Hypothalamus (tissue), 51 donors: ENCODE data around the gene CYBRD1.

Experiments
- DNase-seq, 51 donors: peaks; one replicate each; lab custom pipeline; 2025; lab: John Stamatoyannopoulos, UW

CYBRD1 gene

GRCh38 chr2:171550613-171551012, 28.3 kb downstream of the CYBRD1 start:
- no peak for DNase-seq

- no peak for DNase-seq
Observed at GRCh38 chr2:171551836-171552235, 29.6 kb downstream of the CYBRD1 start.

DNA sequence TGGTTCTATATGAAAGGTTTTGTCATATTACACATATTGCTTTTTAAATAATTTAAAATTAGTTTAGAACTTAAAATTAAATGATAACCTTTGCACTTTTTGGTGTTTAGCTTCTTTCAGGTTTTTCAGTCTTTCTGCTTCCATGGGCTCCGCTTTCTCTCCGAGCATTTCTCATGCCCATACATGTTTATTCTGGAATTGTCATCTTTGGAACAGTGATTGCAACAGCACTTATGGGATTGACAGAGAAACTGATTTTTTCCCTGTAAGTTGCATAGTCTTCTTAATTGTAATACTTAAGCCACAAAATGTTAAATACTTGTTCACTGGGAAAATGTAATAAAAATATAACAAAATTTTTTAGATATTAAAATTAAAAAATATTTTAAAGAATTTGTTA, 31.0 kb downstream of the CYBRD1 start:
- DNase-seq = no peak

GRCh38 chr2:171553858-171554257, 31.6 kb downstream of the CYBRD1 start:
- DNase-seq = peak in 15 of 51 donors; percentile 1 to 26 (median 12)

GRCh38 chr2:171554991-171555615, 32.8 kb downstream of the CYBRD1 start:
- no peak for DNase-seq

DNA sequence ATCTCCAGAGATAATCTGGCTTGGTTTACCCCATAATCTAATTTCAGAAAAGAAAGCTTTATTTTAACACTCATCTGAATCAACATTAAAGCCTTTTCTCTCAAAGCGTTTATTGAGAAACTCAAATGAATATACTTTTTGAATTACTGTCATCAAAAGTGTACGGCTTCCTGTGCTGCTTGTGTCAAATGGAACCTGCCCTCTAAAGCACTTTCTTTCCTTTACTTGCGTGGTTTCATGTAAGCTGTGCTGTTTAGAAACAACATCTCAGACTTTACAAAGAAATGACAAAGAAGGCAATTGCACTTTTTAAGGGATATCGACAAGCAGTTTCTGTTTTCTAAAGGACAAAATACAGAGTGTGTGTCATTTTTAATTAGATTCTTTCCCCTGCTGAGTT, 35.1 kb downstream of the CYBRD1 start:
- no peak for DNase-seq

DNA sequence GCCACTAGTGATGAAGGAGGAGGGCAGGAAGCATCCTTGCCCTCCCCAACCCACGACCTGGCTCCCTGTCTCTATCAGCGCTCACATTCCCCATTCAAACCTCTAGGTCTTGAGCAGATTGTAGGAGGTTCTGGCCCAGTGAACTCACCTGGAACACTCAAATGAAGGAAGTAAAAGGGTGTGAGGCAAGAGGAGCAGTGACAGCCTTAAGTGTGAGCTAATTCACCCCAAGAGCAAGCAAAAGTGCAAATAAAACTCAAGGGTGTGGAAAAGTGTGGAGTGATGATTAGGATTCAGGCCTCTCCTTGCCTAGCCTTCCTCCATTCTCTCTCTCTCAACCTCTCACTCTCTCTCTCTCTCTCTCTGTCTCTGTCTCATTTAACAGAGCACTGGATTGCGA, 41.0 kb downstream of the CYBRD1 start:
- DNase-seq = no peak

DNA sequence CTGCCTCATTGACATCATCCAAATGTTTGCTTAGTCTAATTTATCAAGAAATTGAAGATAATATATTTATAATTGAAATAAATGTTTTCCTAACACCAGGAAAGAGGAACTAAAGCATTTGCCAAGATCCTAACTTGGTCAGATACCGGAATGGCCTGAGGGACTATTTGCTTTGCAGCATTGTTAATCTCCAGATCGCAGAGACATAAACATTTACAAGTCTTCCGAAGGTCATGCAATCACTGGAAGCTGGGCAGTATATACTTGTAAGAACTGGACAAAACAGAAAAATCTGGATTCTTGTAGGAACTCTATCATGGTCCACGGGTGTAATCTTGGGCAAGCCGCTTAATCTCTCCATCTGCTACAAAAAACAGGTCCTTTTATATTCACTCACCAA, 42.2 kb downstream of the CYBRD1 start:
- no peak for DNase-seq

GRCh38 chr2:171566057-171566456, 43.8 kb downstream of the CYBRD1 start:
- no peak for DNase-seq

- DNase-seq = no peak
Observed at GRCh38 chr2:171566753-171567152, 44.5 kb downstream of the CYBRD1 start.

DNA sequence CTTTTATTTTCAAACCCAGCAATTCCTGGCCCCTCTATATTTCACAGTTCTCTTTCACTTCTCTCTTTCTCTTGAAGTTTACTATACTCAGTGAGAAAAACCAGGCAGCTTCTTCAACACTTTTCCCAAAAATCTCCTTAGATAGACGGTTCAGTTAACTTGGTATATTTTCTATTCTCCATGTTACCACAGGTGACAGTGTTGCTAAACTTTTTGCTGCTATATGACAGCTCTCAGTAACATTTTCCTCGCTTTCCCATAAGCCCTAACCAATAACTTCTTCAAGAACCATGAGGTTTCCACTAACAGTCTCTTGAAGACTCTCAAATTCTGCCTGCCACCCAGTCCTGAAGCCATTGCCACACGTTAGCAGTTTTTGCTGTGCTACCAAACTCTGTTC, 45.8 kb downstream of the CYBRD1 start:
- DNase-seq = no peak

DNA sequence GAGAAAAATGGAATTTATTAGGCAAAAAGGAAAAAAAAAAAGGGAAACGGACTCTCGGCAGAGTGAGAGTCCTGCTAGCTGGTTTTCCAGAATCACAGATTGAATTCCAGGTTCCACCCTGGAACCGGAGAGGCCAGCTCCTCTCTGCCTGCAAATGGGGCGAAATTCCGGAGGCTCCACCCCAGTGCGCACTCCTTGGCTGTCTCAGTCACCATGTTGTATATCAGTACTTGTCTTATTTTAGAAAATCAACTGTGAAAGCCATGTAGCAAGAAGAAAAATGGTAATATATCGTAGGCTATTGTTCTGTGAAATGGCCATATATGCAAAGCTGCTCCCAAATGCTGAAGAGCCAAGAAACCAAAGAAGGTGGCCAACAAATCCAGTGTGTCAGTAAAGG, 49.4 kb downstream of the CYBRD1 start:
- DNase-seq = no peak

DNA sequence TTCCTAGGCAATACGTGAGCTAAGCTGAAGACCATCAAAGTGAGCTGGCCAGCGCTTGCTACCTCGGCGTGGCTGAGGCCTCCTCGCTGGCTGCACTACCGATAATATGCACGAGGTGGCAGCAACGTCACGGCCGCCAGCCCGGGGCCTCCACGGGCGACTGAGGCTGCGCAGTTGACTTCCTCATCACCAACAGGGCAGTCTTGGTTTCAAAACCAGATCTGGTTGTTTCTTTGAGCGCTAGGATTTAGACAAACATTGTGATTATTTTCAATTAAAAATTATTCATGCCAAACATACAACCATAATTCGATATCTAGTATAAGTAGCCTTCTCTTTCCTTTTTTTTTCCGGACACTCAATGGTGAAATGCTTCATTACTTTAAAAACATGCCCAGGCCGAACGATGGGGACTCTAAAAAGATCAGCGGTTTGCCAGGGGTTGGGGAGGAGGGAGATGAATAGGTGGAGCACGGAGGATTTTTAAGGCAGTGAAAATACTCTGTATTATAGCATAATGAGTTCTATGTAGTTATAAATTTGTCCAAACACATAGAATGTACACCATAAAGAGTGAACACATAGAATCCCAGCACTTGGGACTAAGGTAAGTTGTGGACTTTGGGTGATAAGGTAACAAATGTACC, 52.0 kb downstream of the CYBRD1 start:
- peak in 49 of 51 donors; percentile 1 to 82 (median 53) for DNase-seq

DNA sequence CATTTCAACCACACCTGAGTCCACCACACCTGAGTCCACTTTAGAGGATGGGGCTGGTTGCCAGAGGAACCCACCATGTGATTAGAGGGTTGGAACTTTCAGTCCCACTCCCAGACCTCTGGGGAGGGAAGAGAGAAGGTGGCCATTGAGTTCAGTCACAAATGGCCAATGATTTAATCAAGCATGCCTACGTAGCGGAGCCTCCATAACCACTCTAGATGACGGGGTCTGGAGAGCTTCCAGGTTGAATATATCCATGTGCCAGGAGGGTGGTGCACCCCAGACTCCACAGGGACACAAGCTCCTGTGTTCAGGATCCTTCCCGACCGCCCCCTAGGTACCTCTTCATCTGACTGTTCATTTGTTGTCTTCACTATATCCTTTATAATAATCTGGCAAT, 53.3 kb downstream of the CYBRD1 start:
- DNase-seq = no peak

GRCh38 chr2:171578127-171578803, 56.0 kb downstream of the CYBRD1 start:
- DNase-seq = no peak

GRCh38 chr2:171579481-171579880, 57.2 kb downstream of the CYBRD1 start:
- no peak for DNase-seq

GRCh38 chr2:171583566-171583965, 61.3 kb downstream of the CYBRD1 start:
- no peak for DNase-seq

- no peak for DNase-seq
Observed at GRCh38 chr2:171584001-171584400, 61.7 kb downstream of the CYBRD1 start.

DNA sequence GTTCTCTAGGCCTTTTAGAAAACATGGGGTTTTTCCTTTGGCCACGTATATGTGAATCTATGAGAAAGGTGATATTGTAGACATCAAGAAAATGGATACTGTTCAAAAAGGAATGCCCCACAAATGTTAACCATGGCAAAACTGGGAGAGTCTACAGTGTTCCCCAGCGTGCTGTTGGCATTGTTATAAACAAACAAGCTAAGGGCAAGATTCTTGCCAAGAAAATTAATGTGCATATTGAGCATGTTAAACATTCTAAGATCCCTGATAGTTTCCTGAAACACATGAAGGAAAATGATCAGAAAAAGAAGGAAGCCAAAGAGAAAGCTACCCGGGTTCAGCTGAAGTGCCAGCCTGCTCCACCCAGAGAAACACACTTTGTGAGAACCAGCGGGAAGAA, 64.9 kb downstream of the CYBRD1 start:
- DNase-seq = no peak

GRCh38 chr2:171587567-171587966, 65.3 kb downstream of the CYBRD1 start:
- no peak for DNase-seq

- no peak for DNase-seq
Observed at GRCh38 chr2:171590116-171590515, 67.8 kb downstream of the CYBRD1 start.

- no peak for DNase-seq
Observed at GRCh38 chr2:171592036-171592555, 69.8 kb downstream of the CYBRD1 start.
